A204.1 (cell line): ENCODE data around the gene F8A1.
"Not testable (repeated sequence)": the region's sequence is repeated elsewhere in the genome, so short reads cannot be mapped to it uniquely, and the experiment has no call there.

Experiments used
- FAIRE-seq: peaks from 2 replicates; lab custom pipeline; 2012; peaks lifted over from hg19 to GRCh38; lab: Jason Lieb, UNC

F8A1 gene

GRCh38 chrX:154886069-154886788, at the start of gene F8A1:
Gene F8A1, plus strand, starts transcription at chrX:154886355. Its CDS starts 20 bp downstream, at chrX:154886375.
- FAIRE-seq, result not testable (repeated sequence)

- peak; percentile 89 for FAIRE-seq
Observed at GRCh38 chrX:154840856-154841255, 45.3 kb upstream of the F8A1 start.

- no peak for FAIRE-seq
Observed at GRCh38 chrX:154850957-154851611, 35.1 kb upstream of the F8A1 start.

- FAIRE-seq, result no peak
Observed at GRCh38 chrX:154855256-154855655, 30.9 kb upstream of the F8A1 start.

GRCh38 chrX:154868522-154868921, 17.6 kb upstream of the F8A1 start:
- FAIRE-seq, result not testable (repeated sequence)

DNA sequence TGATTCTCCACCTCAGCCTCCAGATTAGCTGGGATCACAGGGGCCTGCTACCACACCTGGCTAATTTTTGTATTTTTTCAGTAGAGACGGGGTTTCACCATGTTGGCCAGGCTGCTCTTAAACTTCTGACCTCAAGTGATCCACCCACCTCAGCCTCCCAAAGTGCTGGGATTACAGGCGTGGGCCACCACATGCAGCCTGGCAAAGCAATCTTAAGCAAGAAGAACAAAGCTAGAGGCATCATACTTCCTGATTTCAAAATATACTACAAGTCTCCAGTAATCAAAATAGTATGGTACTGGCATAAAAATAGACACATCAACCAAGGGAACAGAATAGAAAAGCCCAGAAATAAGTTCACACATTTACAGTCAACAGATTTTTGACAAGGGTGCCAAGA, 12.8 kb upstream of the F8A1 start:
- no peak for FAIRE-seq

DNA sequence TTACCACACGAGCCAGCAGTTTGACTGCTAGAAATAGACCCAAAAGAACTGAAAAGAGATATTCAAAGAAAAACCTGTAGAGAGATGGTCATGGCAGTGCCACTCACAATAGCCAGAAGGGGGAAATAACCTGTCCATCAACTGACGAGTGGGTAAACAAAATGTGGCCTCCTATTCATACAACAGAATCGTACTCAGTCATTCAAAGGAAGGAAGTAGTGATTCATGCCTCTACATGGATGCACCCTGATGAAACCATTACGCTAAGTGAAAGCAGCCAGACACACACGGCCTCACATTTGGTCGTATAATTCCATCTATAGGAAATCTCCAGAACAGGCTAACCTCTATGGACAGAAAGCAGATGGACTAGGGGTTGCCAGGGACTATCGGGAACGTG, 2.1 kb upstream of the F8A1 start:
- not testable (repeated sequence) for FAIRE-seq

GRCh38 chrX:154885057-154885456, 1.1 kb upstream of the F8A1 start:
- not testable (repeated sequence) for FAIRE-seq

- FAIRE-seq, result not testable (repeated sequence)
Observed at GRCh38 chrX:154885549-154885948, 606 bp upstream of the F8A1 start.

GRCh38 chrX:154886789-154887221, 650 bp downstream of the F8A1 start:
- FAIRE-seq, result not testable (repeated sequence)

DNA sequence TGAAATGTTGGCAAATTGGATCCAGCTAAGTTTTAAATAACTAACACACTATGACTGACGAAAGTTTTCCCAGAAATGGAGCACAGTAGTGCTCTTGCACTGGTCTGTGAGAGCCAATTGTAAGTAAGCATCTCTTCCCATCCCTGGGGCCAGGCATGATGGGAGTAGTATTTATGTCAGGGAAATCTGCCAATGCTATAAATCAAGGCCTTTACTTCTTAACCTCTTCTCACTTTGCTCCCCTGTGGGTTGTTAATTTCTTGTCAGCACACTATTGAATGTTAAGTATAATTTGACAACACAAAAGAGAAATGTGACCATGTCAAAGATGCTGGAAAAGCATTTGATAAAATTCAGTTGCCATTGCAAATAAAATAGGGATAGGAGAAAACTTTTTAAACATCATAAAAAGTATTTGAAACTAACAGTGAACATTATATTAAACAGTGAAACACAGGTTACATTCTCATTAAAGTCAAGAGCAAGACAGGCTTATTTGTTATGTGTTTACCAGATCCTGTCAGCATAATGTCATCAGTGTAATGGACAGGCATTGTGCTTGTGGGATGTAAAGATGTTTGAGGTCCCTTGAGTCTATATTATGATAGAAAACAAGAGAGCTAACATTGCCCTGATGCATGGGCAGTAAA, 5.0 kb downstream of the F8A1 start:
- FAIRE-seq, result no peak

- FAIRE-seq, result no peak
Observed at GRCh38 chrX:154892296-154892695, 6.1 kb downstream of the F8A1 start.

DNA sequence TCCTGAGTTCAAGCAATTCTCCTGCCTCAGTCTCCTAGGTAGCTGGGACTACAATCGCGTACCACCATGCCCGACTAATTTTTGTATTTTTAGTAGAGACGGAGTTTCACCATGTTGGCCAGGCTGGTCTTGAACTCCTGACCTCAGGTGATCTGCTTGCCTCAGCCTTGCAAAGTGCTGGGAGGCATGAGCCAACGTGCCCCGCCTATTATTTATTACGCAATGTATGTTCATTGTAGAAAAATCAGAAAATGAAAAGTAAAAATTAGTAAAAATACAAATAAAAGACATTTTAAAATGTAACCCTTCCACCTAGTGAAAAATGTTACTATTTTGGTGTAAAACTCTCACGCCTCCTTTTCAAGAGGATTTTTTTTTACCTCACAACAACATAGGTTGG, 14.2 kb downstream of the F8A1 start:
- FAIRE-seq, result no peak

- no peak for FAIRE-seq
Observed at GRCh38 chrX:154902408-154902807, 16.3 kb downstream of the F8A1 start.

- FAIRE-seq, result no peak
Observed at GRCh38 chrX:154908821-154909220, 22.7 kb downstream of the F8A1 start.

DNA sequence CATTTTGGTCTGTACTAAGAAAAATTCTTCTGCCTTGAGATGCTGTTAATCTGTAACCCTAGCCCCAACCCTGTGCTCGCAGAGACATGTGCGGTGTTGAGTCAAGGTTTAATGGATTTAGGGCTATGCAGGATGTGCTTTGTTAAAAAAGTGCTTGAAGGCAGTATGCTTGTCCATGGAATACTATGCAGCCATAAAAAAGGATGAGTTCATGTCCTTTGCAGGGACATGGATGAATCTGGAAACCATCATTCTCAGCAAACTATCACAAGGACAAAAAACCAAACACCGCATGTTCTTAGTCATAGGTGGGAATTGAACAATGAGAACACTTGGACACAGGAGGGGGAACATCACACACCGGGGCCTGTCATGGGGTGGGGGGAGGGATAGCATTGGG, 23.9 kb downstream of the F8A1 start:
- not testable (repeated sequence) for FAIRE-seq

DNA sequence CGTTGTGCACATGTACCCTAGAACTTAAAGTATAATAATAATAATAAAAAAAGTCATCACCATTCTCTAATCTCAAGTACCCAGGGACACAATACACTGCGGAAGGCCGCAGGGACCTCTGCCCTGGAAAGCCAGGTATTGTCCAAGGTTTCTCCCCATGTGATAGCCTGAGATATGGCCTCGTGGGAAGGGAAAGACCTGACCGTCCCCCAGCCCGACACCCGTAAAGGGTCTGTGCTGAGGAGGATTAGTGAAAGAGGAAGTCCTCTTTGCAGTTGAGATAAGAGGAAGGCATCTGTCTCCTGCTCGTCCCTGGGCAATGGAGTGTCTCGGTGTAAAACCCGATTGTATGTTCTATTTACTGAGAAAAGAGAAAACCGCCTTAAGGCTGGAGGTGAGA, 24.4 kb downstream of the F8A1 start:
- not testable (repeated sequence) for FAIRE-seq

- no peak for FAIRE-seq
Observed at GRCh38 chrX:154914052-154914451, 27.9 kb downstream of the F8A1 start.

- FAIRE-seq, result peak; percentile 79
Observed at GRCh38 chrX:154918060-154918483, 31.9 kb downstream of the F8A1 start.

DNA sequence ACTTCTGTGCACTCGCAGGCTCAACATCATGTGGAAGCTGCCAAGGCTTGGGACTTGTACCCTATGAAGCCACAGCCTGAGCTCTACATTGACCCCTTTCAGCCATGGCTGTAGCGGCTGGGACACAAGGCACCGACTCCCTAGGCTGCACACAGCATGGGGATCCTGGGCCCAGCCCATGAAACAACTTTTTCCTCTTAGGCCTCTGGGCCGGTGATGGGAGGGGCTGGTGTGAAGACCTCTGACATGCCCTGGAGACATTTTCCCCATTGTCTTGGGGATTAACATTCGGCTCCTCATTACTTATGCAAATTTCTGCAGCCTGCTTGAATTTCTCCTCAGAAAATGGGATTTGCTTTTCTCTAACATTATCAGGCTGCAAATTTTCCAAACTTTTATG, 38.6 kb downstream of the F8A1 start:
- not testable (repeated sequence) for FAIRE-seq
